ENCODE data around the gene ANKRD65. TPM values are rescaled to one million over a fixed set of nuclear protein-coding genes. Genes with fewer than 3 reads are reported as not detected.
A peak's percentile ranks its signal among the peaks of the same experiment; 100 is the strongest.
"Not testable (repeated sequence)": the region's sequence is repeated elsewhere in the genome, so short reads cannot be mapped to it uniquely, and the experiment has no call there.

Gene ANKRD65
- polyA plus RNA-seq, 5 donors = 22.2 to 46.8 (median 35.6) TPM

- no peak for DNase-seq
These were observed 1.7 kb downstream of the ANKRD65 start for GRCh38 chr1:1419363-1419812.

- DNase-seq = no peak
These were observed 2.4 kb downstream of the ANKRD65 start for GRCh38 chr1:1418464-1419362.

GRCh38 chr1:1417825-1418463 lies 3.1 kb downstream of the ANKRD65 start:
- DNase-seq = not testable (repeated sequence)

GRCh38 chr1:1417396-1417795 lies 3.7 kb downstream of the ANKRD65 start:
- not testable (repeated sequence) for DNase-seq

DNA sequence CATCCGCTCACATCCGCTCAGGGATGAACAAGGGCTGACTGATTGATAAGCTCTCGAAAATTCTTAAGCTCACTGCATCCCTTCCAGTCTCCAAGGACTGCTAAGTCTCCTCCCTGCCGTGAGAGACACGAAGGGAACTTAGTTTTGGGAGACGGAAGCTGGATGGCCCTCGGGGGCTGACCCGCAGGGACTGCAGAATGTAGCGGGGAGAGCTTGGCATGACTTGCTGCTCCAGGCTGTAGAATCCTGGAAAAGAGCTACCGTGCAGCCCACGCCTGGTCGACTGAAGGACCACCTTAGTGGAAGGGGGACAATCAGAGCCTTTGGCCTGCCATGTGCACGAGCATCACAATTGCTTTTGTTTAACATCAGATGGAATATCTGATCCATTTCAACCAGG lies 5.3 kb downstream of the ANKRD65 start:
- DNase-seq = no peak

- DNase-seq = not testable (repeated sequence)
These were observed 8.7 kb downstream of the ANKRD65 start for GRCh38 chr1:1412311-1412902.

- DNase-seq = no peak
These were observed 9.4 kb downstream of the ANKRD65 start for GRCh38 chr1:1411626-1412025.

GRCh38 chr1:1410238-1410637 lies 10.8 kb downstream of the ANKRD65 start:
- not testable (repeated sequence) for DNase-seq

DNA sequence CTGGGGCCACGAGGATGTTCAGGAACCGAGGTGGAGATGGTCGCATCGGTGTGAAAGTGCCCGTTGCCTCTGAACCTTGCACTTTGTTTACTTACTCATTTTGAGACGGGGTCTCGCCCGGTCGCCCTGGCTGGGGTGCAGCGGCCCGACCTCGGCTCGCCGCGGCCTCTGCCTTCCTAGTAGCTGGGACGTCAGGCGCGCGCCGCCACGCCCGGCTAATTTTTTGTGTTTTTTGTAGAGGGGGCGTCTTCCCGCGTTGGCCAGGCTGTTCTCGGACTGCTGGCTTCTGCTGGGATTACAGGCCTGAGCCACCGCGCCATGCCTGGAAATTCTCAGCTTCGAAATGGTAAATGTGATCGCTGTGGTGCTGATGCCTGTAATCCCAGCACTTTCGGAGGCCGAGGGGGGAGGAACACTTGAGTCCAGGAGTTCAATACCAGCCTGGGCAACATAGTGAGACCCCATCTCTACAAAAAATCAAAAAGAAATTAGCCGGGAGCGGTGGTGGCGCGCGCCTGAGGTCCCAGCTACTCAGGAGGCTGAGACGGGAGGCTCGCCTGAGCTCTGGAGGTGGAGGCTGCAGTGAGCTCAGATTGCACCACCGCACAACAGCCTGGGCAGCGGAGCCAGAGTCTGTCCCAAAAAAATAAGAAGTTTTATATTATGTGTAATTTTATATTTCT lies 13.3 kb downstream of the ANKRD65 start:
- DNase-seq = no peak

DNA sequence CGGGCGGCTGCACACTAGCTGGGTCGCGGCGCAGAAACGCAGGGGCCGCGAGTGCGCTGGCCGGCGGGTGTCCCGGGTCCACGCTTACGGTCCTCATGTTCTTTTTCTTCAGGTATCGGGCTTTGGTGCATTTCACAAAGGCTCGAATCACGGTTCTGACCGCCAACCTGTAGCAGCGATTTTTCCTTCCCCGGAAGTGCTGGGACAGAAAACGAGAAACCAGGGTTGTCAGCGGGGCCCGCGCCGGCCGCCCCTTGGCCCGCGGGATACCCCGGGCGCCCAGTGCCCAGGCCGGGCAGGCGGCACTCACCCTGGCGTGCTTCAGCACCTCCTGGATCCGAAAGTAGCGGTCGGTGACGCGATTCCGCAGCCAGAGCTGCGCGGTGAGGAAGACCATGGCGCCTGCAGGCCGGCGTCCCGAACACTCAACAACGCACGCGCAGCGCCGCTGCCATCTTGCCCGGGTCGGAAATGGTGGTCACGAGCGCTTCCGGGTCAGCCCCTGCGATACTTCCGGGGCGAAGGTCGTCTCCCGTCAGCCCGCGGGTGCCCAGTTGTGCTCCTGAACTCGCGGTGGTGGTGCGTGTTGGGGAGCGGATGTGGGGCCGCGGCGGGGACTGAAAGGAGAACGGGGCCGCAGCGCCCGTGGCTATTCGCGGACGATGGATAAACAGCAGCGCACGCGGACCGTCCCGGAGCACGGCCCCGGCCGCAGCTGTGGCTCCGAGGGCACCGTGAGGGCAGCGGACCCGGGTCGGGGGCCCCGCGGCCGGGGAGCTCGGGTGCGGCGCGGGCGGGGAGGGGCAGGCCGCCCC lies 14.0 kb downstream of the ANKRD65 start, which contains the start of gene MRPL20:
MRPL20 (minus strand) TSS at position 473 of the 815 bp plus-strand sequence; CDS start at position 397, 76 bp downstream.
- DNase-seq = peak; percentile 86 to 88

GRCh38 chr1:1406101-1406820 lies 14.8 kb downstream of the ANKRD65 start:
- DNase-seq = no peak

DNA sequence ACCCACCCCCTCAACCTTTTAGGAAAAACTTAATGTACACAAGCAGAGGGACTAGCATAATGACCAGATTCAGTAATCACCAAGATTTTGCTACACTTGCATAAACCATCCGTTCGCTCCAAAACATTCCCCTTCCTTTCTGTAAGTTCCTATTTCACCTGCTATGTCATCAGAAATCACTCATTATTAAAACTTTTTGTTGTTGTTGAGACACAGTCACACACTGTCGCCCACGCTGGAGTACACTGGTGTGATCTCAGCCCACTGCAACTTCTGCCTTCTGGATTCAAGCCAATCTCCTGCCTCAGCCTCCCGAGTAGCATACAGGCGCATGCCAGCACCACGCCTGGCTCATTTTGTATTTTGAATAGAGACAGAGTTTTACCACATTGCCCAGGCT lies 17.4 kb downstream of the ANKRD65 start:
- no peak for DNase-seq

- not testable (repeated sequence) for DNase-seq
These were observed 18.1 kb downstream of the ANKRD65 start for GRCh38 chr1:1402901-1403392.

- no peak for DNase-seq
These were observed 18.8 kb downstream of the ANKRD65 start for GRCh38 chr1:1402072-1402900.

- no peak for DNase-seq
These were observed 19.5 kb downstream of the ANKRD65 start for GRCh38 chr1:1401457-1402010.

GRCh38 chr1:1400576-1401456 lies 20.3 kb downstream of the ANKRD65 start:
- no peak for DNase-seq

DNA sequence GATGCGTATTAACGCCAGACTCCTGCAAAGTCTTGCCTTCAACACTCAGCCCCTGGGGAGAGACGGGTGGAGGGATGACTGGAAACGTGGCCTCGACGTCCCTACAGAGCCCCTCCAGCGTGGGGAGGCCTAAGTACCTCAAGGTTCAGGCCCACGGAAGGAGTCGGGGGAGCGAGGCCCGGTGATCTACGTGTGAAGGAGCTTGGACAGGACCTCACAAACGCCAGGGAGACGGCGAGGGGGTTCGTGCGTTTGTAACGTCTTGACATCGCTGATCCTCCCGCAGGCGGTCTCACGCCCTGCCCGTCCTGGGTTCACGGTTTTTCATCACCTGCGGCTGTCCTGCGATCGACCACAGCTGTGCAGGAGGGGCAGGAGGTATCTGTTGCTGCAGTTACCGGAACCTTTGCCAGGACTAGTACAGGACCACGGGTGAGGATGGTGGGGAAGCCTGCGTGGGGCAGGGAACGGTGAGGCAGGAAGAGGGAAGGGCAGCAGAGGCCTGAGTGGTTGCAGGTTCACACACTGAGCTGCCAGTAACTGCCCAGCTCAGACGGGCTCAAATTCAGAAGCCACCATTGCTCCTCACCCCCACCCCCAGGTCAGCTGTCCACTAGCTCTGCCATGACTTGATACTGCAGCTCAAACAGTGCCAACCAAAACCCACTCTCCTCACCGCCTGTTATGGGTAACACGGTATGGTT lies 21.1 kb downstream of the ANKRD65 start:
- DNase-seq = no peak

Data from right lung (tissue), 5 donors.